Testis (tissue), 3 donors: ENCODE data around the gene AHCYL2. TPM values are rescaled to one million over a fixed set of nuclear protein-coding genes. Genes with fewer than 3 reads are reported as not detected.
A peak's percentile ranks its signal among the peaks of the same experiment; 100 is the strongest.

Source experiments
- DNase-seq: peaks from one replicate; pipeline ENCODE4 v3.0.0-alpha.2; 2019
- H3K27ac ChIP-seq, 2 donors: fragments of 200-600 bp; sonication (generic); one replicate each; pipeline ENCODE4 v1.5.1; 2019
- H3K27me3 ChIP-seq: fragments of 200-600 bp; sonication (generic); one replicate; pipeline ENCODE4 v1.5.1; 2019
- H3K36me3 ChIP-seq: fragments of 200-600 bp; sonication (generic); one replicate; pipeline ENCODE4 v1.5.1; 2017; ENCODE audit warnings: low read depth; ENCODE audit errors: missing control alignments
- H3K4me1 ChIP-seq: fragments of 200-600 bp; sonication (generic); one replicate; pipeline ENCODE4 v1.5.1; 2019
- H3K4me3 ChIP-seq, 2 donors: fragments of 200-600 bp; sonication (generic); one replicate each; pipeline ENCODE4 v1.5.1; 2017 to 2019
- H3K9me3 ChIP-seq: fragments of 200-600 bp; sonication (generic); one replicate; pipeline ENCODE4 v1.5.1; 2017
- POLR2A ChIP-seq: fragments of 450-650 bp; IDR thresholded peaks from one replicate; pipeline ENCODE4 v1.6.1; 2017; ENCODE audit warnings: antibody characterized with exemption, mild to moderate bottlenecking, moderate library complexity
- WGBS, 2 donors: methylation state at CpG; one replicate each; pipeline ENCODE4 v1.1.5; 2018; 5-methylcytosine and 5-hydroxymethylcytosine counted together
- intact Hi-C: fragments of 100-400 bp; cut with DNase I; formaldehyde crosslinking; loops from one replicate; pipeline ENCODE4 v1.15.1; 2023; ENCODE audit warnings: low total_unique reads
- polyA plus RNA-seq: library from polyadenylated mRNA; stranded (reverse); fragments of 350-450 nt; fragmentation: Illumina TruSeq; extraction: RNeasy Lipid Tissue Mini Kit (QIAGEN cat#74804); gene quantifications from one replicate; pipeline ENCODE4 v1.2.3, GENCODE V29; 2014; ENCODE audit warnings: low read depth, low replicate concordance; ENCODE audit not compliant: insufficient read depth
- total RNA-seq, 2 donors: library from RNA; depleted of rRNA; stranded (reverse); fragments of >200 nt; gene quantifications; one replicate each; pipeline ENCODE4 v1.2.3, GENCODE V29; 2016
- TF ChIP-seq, protein P1 (sequence below), 3 experiments: fragments of 450-650 bp in 2 of 3; fragments of 200-600 bp in 1 of 3; sonication (generic) in 1 of 3; IDR thresholded peaks; one replicate each; pipeline ENCODE4 v1.5.1; 2016 to 2019; ENCODE audit warnings: antibody characterized with exemption in 3 of 3, mild to moderate bottlenecking in 2 of 3, moderate library complexity in 1 of 3

Gene AHCYL2
- total and polyA plus RNA-seq, 3 donors from 2014 or later: 26.4 to 61.3 (median 46.1) TPM

DNA sequence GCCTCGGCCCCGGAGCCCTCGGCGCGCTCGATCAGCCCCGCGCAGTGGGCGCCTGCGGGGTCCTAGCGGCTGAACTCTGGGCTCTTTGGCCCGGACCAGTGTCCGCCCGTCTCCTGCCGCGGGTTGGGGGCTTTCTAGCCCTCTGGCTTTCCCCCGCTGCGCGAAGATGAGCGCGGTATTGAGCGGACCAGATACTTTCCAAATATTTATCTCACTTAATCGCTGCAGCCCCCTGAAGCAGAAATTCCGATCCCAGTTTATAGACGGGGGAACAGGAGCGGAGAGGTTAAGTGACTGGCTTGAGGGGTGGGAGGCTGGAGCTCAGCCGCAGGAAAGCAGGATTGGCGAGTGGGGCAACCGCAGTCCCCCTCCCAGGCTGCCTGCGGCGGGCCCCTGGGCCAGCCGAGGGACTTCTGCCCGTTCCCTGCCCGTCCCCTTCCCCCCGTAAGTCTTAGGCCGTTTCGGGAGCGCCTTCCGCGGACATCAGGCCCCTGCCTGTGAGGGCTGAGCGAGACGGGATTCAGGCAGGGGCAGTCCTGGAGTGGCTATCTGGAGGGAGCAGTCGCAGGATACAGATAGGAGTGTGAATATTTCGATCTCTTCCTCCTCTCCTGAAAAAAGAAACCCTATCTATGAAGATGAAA lies 210.0 kb downstream of the AHCYL2 start:
- peak; percentile 21 for DNase-seq
- Histone ChIP-seq H3K9me3 (no peaks in the 10 kb centered on the region), H3K4me3 (peak overlapping the region; percentile 79 to 84), H3K36me3 (no peaks in the 10 kb centered on the region), H3K27me3 (no peaks in the 10 kb centered on the region), H3K4me1 (peaks cover 6% of the 10 kb centered on the region), H3K27ac (peak overlapping the region; percentile 42 to 70)
- WGBS, 2 donors: 1% methylated on average over 23 to 44 of the region's 44 CpGs
- no peak for TF ChIP-seq POLR2A
- TF ChIP-seq, protein P1, sequence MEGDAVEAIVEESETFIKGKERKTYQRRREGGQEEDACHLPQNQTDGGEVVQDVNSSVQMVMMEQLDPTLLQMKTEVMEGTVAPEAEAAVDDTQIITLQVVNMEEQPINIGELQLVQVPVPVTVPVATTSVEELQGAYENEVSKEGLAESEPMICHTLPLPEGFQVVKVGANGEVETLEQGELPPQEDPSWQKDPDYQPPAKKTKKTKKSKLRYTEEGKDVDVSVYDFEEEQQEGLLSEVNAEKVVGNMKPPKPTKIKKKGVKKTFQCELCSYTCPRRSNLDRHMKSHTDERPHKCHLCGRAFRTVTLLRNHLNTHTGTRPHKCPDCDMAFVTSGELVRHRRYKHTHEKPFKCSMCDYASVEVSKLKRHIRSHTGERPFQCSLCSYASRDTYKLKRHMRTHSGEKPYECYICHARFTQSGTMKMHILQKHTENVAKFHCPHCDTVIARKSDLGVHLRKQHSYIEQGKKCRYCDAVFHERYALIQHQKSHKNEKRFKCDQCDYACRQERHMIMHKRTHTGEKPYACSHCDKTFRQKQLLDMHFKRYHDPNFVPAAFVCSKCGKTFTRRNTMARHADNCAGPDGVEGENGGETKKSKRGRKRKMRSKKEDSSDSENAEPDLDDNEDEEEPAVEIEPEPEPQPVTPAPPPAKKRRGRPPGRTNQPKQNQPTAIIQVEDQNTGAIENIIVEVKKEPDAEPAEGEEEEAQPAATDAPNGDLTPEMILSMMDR (IDR thresholded peaks at IDR 0.05): no peak
- intact Hi-C loops: no loop called here

DNA sequence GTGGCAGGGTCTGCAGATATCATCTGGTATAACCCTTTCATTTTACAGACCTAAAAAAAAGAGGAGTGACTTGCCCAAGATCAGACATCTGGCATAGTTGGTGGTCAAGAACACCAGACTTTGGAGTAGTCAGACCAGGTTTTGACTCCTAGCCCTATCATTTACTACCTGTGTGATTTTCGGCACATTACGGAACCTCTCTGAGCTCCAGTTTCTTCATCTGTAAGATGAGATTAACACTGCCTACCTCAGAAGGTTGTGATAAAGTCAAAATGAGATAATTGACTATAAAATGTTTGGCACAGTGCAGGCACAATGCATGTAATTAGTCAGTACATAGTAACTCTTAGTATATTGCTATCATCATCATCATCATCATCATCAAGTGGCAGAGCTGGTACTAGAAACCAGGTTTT lies 210.6 kb downstream of the AHCYL2 start:
- WGBS, 2 donors: 66 to 76% methylated on average over 2 of the region's 2 CpGs
- Histone ChIP-seq H3K36me3 (no peaks in the 10 kb centered on the region), H3K4me3 (peak overlapping the region in 1 of 2 donors; percentile 84), H3K9me3 (no peaks in the 10 kb centered on the region), H3K27me3 (no peaks in the 10 kb centered on the region), H3K27ac (no peak overlapping the region), H3K4me1 (peaks cover 6% of the 10 kb centered on the region)
- no peak for DNase-seq
- intact Hi-C loops: no loop called here
- TF ChIP-seq, protein P1 (IDR thresholded peaks at IDR 0.05): no peak
- no peak for TF ChIP-seq POLR2A

DNA sequence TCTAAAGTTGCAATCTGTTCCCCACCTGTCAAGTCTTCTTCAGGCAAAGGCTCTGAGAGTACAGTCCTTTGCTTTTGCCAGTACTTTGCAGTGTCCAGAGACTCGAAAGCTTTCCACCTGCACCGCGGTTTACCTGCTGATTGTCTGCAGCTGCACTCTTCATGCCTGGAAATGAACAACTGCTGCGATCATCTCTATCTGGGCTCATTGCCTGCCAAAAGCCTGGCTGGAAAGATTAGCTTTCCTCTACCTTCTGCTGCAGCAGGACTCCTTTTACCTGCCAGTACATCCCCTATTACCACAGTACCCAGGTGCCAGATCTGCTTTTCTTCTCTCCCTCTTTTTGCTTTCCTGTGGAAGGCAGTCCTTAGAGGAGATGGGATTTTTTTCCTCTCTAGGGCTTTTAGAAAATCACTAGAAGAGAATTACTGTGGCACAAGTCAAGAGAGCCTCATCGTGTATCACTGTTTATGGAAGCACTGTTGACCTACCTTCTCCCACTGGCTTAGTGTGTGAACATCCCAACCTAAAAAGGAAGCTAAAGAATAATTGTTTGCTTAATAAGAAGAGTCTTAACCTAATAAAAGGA lies 211.6 kb downstream of the AHCYL2 start:
- no peak overlapping the region for H3K27ac ChIP-seq
- H3K9me3 ChIP-seq: no peaks in the 10 kb centered on the region
- peaks cover 6% of the 10 kb centered on the region for H3K4me1 ChIP-seq
- TF ChIP-seq POLR2A: no peak
- TF ChIP-seq, protein P1 (IDR thresholded peaks at IDR 0.05): no peak
- WGBS, 2 donors: 67 to 82% methylated on average over 5 of the region's 5 CpGs
- no peak overlapping the region for H3K4me3 ChIP-seq
- DNase-seq: no peak
- H3K27me3 ChIP-seq: no peaks in the 10 kb centered on the region
- intact Hi-C loops: no loop called here
- no peaks in the 10 kb centered on the region for H3K36me3 ChIP-seq

DNA sequence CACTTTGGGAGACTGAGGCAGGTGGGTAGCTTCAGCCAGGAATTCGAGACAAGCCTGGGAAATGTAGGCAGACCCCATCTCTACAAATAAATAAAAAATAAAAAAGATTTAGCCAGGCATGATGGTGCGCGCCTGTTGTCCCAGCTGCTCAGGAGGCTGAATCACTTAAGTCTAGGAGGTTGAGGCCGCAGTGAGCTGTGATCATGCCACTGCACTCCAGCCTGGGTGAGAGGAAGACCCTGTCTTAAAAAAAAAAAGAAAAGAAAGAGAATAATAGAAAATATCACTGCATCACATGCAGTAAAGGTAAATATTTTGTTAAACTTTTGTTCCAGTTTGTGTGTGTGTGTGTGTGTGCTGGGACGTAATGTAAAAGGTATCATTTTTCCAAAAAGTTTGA lies 212.4 kb downstream of the AHCYL2 start:
- intact Hi-C loops: no loop called here

More for the DNA sequence above, 212.4 kb downstream of the AHCYL2 start:
- no peak for DNase-seq
- no peak overlapping the region for H3K4me3 ChIP-seq
- H3K27me3 ChIP-seq: no peaks in the 10 kb centered on the region
- H3K27ac ChIP-seq: no peak overlapping the region
- 97% methylated on average over 5 of the region's 5 CpGs for WGBS, 2 donors
- no peaks in the 10 kb centered on the region for H3K9me3 ChIP-seq
- H3K4me1 ChIP-seq: peaks cover 6% of the 10 kb centered on the region
- no peaks in the 10 kb centered on the region for H3K36me3 ChIP-seq
- TF ChIP-seq, protein P1 (IDR thresholded peaks at IDR 0.05): no peak
- no peak for TF ChIP-seq POLR2A
